Activated CD4-positive, alpha-beta T cell treated with anti-CD3 and anti-CD28 coated beads for 36 hours (primary cell): ENCODE measurements around the gene BTBD10. TPM values are rescaled to one million over a fixed set of nuclear protein-coding genes. Genes with fewer than 3 reads are reported as not detected.

Source experiments
- ATAC-seq: fragments of 200-7000 bp; cut with Tn5 transposase; one replicate; pipeline ENCODE4 v1.10.0; 2021; ENCODE audit warnings: mild to moderate bottlenecking, moderate library complexity
- CTCF ChIA-PET: fragments of 350-600 bp; sonication (Branson Sonifier 250); formaldehyde crosslinking; loops from one replicate; lab custom pipeline; 2021; ENCODE audit warnings: antibody characterized with exemption; lab: Charles Lee
- POLR2A ChIA-PET: fragments of 350-600 bp; sonication (Branson Sonifier 250); formaldehyde crosslinking; loops from one replicate; lab custom pipeline; 2021; ENCODE audit warnings: antibody characterized with exemption, inconsistent platforms; lab: Charles Lee
- DNase-seq: peaks from one replicate; pipeline ENCODE4 v3.0.0-alpha.2; 2020
- H3K27ac Mint-ChIP-seq: one replicate; pipeline ENCODE4 v1.8.0; 2021; ENCODE audit warnings: mixed read lengths
- H3K27me3 Mint-ChIP-seq: one replicate; pipeline ENCODE4 v1.8.0; 2021; ENCODE audit warnings: mixed read lengths
- H3K36me3 Mint-ChIP-seq: one replicate; pipeline ENCODE4 v1.8.0; 2021; ENCODE audit warnings: low read depth, mixed read lengths
- H3K4me1 Mint-ChIP-seq: one replicate; pipeline ENCODE4 v1.8.0; 2021; ENCODE audit warnings: mixed read lengths
- H3K4me3 Mint-ChIP-seq: one replicate; pipeline ENCODE4 v1.8.0; 2021; ENCODE audit warnings: mild to moderate bottlenecking, moderate library complexity, mixed read lengths
- H3K9me3 Mint-ChIP-seq: one replicate; pipeline ENCODE4 v1.8.0; 2021; ENCODE audit warnings: low read depth, mixed read lengths
- intact Hi-C, 2 experiments: fragments of 100-400 bp; cut with DNase I in 1 of 2; cut with micrococcal nuclease in 1 of 2; formaldehyde crosslinking; loops; one replicate each; pipeline versions ENCODE4 v1.14.2 to v1.15.1; 2022 to 2024; cut with DNase I, micrococcal nuclease
- total RNA-seq, 2 experiments: library from RNA; stranded (reverse); gene quantifications; one replicate each; pipeline ENCODE4 v1.2.3, GENCODE V29; 2021

BTBD10 gene
- total RNA-seq, 2 experiments from 2014 or later: 20.1 to 25.4 TPM

GRCh38 chr11:13473013-13473722, 10.1 kb upstream of the BTBD10 start:
- H3K27ac Mint-ChIP-seq: no peak overlapping the region
- no peak for ATAC-seq
- POLR2A ChIA-PET: no interaction called here
- H3K4me1 Mint-ChIP-seq: no peaks in the 10 kb centered on the region
- H3K9me3 Mint-ChIP-seq: no peaks in the 10 kb centered on the region
- CTCF ChIA-PET: interaction anchor here (0.6 to 3.0 kb wide), 5 partner anchors 9 to 531 kb away, joined by 3 to 7 read pairs (median 4); no protein-coding TSS in a partner anchor
- DNase-seq: no peak
- intact Hi-C loops: no loop called here
- H3K36me3 Mint-ChIP-seq: no peaks in the 10 kb centered on the region
- H3K27me3 Mint-ChIP-seq: peaks cover 6% of the 10 kb centered on the region
- H3K4me3 Mint-ChIP-seq: no peak overlapping the region

GRCh38 chr11:13468750-13469149, 5.7 kb upstream of the BTBD10 start:
- no peaks in the 10 kb centered on the region for H3K9me3 Mint-ChIP-seq
- peaks cover 6% of the 10 kb centered on the region for H3K27me3 Mint-ChIP-seq
- intact Hi-C loops: loop anchor here in 1 of 2 experiments (10.0 kb wide), 1 partner anchor 606 kb away; no protein-coding TSS in a partner anchor
- DNase-seq: no peak
- ChIA-PET CTCF (interaction anchor here (1.0 to 1.3 kb wide), 2 partner anchors 48 to 84 kb away, joined by 3 read pairs; no protein-coding TSS in a partner anchor), POLR2A (no interaction called here)
- no peaks in the 10 kb centered on the region for H3K36me3 Mint-ChIP-seq
- no peak overlapping the region for H3K4me3 Mint-ChIP-seq
- peaks cover 9% of the 10 kb centered on the region for H3K4me1 Mint-ChIP-seq
- no peak overlapping the region for H3K27ac Mint-ChIP-seq
- no peak for ATAC-seq

- ATAC-seq (no peak), DNase-seq (no peak)
- H3K27ac Mint-ChIP-seq: no peak overlapping the region
- peaks cover 6% of the 10 kb centered on the region for H3K27me3 Mint-ChIP-seq
- ChIA-PET POLR2A (no interaction called here), CTCF (interaction anchor here (0.5 to 2.0 kb wide), 10 partner anchors 11 to 940 kb away, joined by 3 to 6 read pairs (median 4); no protein-coding TSS in a partner anchor)
- no peaks in the 10 kb centered on the region for H3K36me3 Mint-ChIP-seq
- peaks cover 23% of the 10 kb centered on the region for H3K4me1 Mint-ChIP-seq
- H3K9me3 Mint-ChIP-seq: no peaks in the 10 kb centered on the region
- no peak overlapping the region for H3K4me3 Mint-ChIP-seq
- intact Hi-C loops: loop anchor here in 1 of 2 experiments (2.0 to 10.0 kb wide), 2 partner anchors 501 to 609 kb away; no protein-coding TSS in a partner anchor
These were observed 2.9 kb upstream of the BTBD10 start for GRCh38 chr11:13465909-13466371.

- intact Hi-C loops: loop anchor here (1.0 to 10.0 kb wide), 8 partner anchors 72 to 789 kb away; partner anchors contain the start of genes BMAL1 (in 2 of the 2), FAR1 (in 2 of the 2) and TEAD1 (in 1 of the 2)
- ATAC-seq (no peak), DNase-seq (no peak)
- ChIA-PET POLR2A (interaction anchor here (1.2 kb wide), 1 partner anchor 204 kb away, joined by 7 read pairs; the partner anchor contains the start of gene FAR1), CTCF (interaction anchor here (0.9 to 2.6 kb wide), 11 partner anchors 9 to 255 kb away, joined by 3 to 11 read pairs (median 4); no protein-coding TSS in a partner anchor)
- H3K27me3 Mint-ChIP-seq: no peaks in the 10 kb centered on the region
- peak overlapping the region; percentile 99 for H3K27ac Mint-ChIP-seq
- H3K4me3 Mint-ChIP-seq: peak overlapping the region; percentile 95
- H3K36me3 Mint-ChIP-seq: peaks cover 10% of the 10 kb centered on the region
- H3K9me3 Mint-ChIP-seq: no peaks in the 10 kb centered on the region
- H3K4me1 Mint-ChIP-seq: peaks cover 35% of the 10 kb centered on the region
These were observed 813 bp upstream of the BTBD10 start for GRCh38 chr11:13463779-13464290.

GRCh38 chr11:13462311-13462900, 616 bp downstream of the BTBD10 start:
- ChIA-PET POLR2A (interaction anchor here (0.6 to 1.2 kb wide), 3 partner anchors 17 to 206 kb away, joined by 4 to 7 read pairs (median 4); partner anchors contain the start of gene FAR1), CTCF (interaction anchor here (1.0 to 1.1 kb wide), 3 partner anchors 14 to 29 kb away, joined by 3 to 4 read pairs (median 3); no protein-coding TSS in a partner anchor)
- Mint-ChIP-seq H3K27ac (peak overlapping the region; percentile 99), H3K36me3 (peaks cover 10% of the 10 kb centered on the region), H3K27me3 (no peaks in the 10 kb centered on the region), H3K4me1 (peaks cover 40% of the 10 kb centered on the region), H3K4me3 (peak overlapping the region; percentile 95), H3K9me3 (no peaks in the 10 kb centered on the region)
- intact Hi-C loops: loop anchor here (2.0 to 10.0 kb wide), 5 partner anchors 70 to 788 kb away; partner anchors contain the start of gene TEAD1 (in 1 of the 2)
- ATAC-seq (peak; percentile 43), DNase-seq (peak; percentile 75)

GRCh38 chr11:13461291-13461690, 1.7 kb downstream of the BTBD10 start:
- CTCF ChIA-PET: interaction anchor here (1.1 kb wide), 1 partner anchor 13 kb away, joined by 3 read pairs; no protein-coding TSS in a partner anchor
- no peak overlapping the region for H3K27ac Mint-ChIP-seq
- POLR2A ChIA-PET: interaction anchor here (0.7 kb wide), 1 partner anchor 632 kb away, joined by 3 read pairs; no protein-coding TSS in a partner anchor
- no peaks in the 10 kb centered on the region for H3K9me3 Mint-ChIP-seq
- H3K4me1 Mint-ChIP-seq: peaks cover 40% of the 10 kb centered on the region
- intact Hi-C loops: loop anchor here (5.0 to 10.0 kb wide), 3 partner anchors 69 to 614 kb away; no protein-coding TSS in a partner anchor
- H3K4me3 Mint-ChIP-seq: peak overlapping the region; percentile 95
- no peak for ATAC-seq
- H3K27me3 Mint-ChIP-seq: no peaks in the 10 kb centered on the region
- DNase-seq: no peak
- peaks cover 10% of the 10 kb centered on the region for H3K36me3 Mint-ChIP-seq

GRCh38 chr11:13450832-13451397, 12.1 kb downstream of the BTBD10 start:
- Mint-ChIP-seq H3K27me3 (no peaks in the 10 kb centered on the region), H3K27ac (no peak overlapping the region), H3K9me3 (peaks cover 6% of the 10 kb centered on the region), H3K36me3 (peaks cover 24% of the 10 kb centered on the region), H3K4me3 (no peak overlapping the region), H3K4me1 (peaks cover 46% of the 10 kb centered on the region)
- intact Hi-C loops: no loop called here
- DNase-seq: no peak
- CTCF ChIA-PET: interaction anchor here (0.7 to 1.4 kb wide), 5 partner anchors 13 to 218 kb away, joined by 3 to 4 read pairs (median 3); partner anchors contain the start of gene BTBD10
- POLR2A ChIA-PET: no interaction called here
- no peak for ATAC-seq

GRCh38 chr11:13449522-13449921, 13.5 kb downstream of the BTBD10 start:
- H3K9me3 Mint-ChIP-seq: peaks cover 6% of the 10 kb centered on the region
- ATAC-seq (no peak), DNase-seq (no peak)
- intact Hi-C loops: no loop called here
- H3K36me3 Mint-ChIP-seq: peaks cover 24% of the 10 kb centered on the region
- ChIA-PET CTCF (interaction anchor here (1.1 kb wide), 1 partner anchor 14 kb away, joined by 3 read pairs; the partner anchor contains the start of gene BTBD10), POLR2A (no interaction called here)
- no peak overlapping the region for H3K27ac Mint-ChIP-seq
- H3K27me3 Mint-ChIP-seq: no peaks in the 10 kb centered on the region
- H3K4me3 Mint-ChIP-seq: no peak overlapping the region
- peaks cover 48% of the 10 kb centered on the region for H3K4me1 Mint-ChIP-seq

- Mint-ChIP-seq H3K4me1 (peaks cover 48% of the 10 kb centered on the region), H3K9me3 (peaks cover 6% of the 10 kb centered on the region), H3K27me3 (no peaks in the 10 kb centered on the region), H3K36me3 (peaks cover 24% of the 10 kb centered on the region), H3K4me3 (no peak overlapping the region), H3K27ac (no peak overlapping the region)
- no peak for DNase-seq
- intact Hi-C loops: no loop called here
- ATAC-seq: no peak
- CTCF ChIA-PET: interaction anchor here (1.1 kb wide), 1 partner anchor 15 kb away, joined by 3 read pairs; the partner anchor contains the start of gene BTBD10
- POLR2A ChIA-PET: no interaction called here
These were observed 14.1 kb downstream of the BTBD10 start for GRCh38 chr11:13448876-13449275.

GRCh38 chr11:13446444-13446843, 16.6 kb downstream of the BTBD10 start:
- H3K4me3 Mint-ChIP-seq: no peak overlapping the region
- H3K27ac Mint-ChIP-seq: no peak overlapping the region
- peaks cover 14% of the 10 kb centered on the region for H3K36me3 Mint-ChIP-seq
- ChIA-PET POLR2A (no interaction called here), CTCF (interaction anchor here (0.5 to 1.0 kb wide), 3 partner anchors 18 to 293 kb away, joined by 3 to 4 read pairs (median 3); no protein-coding TSS in a partner anchor)
- no peak for DNase-seq
- H3K4me1 Mint-ChIP-seq: peaks cover 48% of the 10 kb centered on the region
- peaks cover 2% of the 10 kb centered on the region for H3K9me3 Mint-ChIP-seq
- no peak for ATAC-seq
- H3K27me3 Mint-ChIP-seq: no peaks in the 10 kb centered on the region
- intact Hi-C loops: no loop called here
